HuH-7 (cell line): ENCODE data around the gene PHLPP1.
"Not testable (repeated sequence)": the region's sequence is repeated elsewhere in the genome, so short reads cannot be mapped to it uniquely, and the experiment has no call there.

Experiments used
- DNase-seq: peaks from one replicate; pipeline ENCODE4 v3.0.0; 2011; ENCODE audit warnings: low spot score

The PHLPP1 gene

DNA sequence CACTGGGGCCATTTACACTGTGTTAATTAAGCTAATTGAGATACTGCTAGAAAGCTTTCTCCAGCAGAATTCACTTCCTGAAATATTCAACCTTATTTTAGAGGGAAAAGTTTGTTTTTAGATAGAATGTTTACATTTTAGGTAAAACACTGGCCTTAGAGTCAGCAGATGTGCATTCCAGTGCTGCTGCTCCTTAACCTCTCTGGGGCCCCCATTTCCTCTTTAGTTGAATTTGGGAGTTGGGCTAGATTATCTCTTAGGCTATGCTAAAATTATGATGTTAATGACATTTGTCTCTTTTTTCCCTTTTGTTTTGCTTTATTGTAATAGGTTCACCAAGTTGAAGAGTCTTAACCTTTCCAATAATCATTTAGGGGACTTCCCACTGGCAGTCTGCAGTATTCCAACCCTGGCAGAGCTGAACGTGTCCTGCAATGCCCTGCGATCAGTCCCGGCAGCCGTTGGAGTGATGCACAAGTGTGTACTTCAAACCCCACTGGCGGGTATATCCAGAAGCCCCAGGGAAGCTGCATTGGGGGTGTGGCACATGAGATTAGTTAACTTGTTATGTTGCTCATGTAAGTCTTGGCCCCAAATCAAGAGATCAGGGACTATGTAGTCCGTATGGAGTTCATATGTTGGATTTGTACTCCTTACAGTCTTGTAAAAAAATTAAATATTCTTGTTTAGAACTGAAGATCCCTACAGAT lies 179.5 kb downstream of the PHLPP1 start:
- no peak for DNase-seq

DNA sequence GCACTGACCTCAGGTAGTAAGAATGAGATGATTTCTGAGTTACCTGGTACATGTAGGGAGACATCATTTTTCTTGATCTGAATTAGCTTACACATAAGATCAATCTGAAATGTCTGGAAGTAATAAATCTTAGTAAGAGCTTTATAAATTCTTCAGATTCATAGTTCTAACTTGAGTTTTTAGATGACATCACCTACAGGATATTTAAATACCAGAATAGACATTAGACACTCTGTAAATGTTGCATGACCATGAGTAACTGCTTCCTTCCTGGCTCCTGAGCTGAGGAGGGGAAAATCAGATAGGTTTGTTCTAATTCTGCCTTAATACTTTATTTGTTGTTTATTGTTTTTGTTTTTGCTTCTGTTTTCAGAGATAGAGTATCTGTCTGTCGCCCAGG lies 181.8 kb downstream of the PHLPP1 start:
- no peak for DNase-seq

DNA sequence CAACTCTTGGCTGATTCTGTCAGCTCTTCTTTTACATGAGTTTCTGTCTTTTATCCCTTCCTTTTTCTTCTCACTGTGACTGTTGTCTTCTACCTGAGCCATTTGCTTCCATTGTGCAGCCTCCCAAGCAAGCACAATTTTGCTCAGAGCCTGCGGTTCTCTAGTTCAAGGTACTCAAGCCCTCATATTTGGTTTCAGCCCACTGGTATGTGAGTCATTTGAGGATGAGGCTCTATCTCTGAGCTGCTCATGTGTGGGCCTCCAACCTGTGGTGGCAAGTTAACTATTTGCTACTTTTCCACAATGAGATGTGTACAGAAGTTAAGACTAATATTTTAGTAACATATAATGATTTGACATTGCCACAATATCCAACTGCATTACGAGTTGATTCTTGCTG lies 183.0 kb downstream of the PHLPP1 start:
- DNase-seq = no peak

DNA sequence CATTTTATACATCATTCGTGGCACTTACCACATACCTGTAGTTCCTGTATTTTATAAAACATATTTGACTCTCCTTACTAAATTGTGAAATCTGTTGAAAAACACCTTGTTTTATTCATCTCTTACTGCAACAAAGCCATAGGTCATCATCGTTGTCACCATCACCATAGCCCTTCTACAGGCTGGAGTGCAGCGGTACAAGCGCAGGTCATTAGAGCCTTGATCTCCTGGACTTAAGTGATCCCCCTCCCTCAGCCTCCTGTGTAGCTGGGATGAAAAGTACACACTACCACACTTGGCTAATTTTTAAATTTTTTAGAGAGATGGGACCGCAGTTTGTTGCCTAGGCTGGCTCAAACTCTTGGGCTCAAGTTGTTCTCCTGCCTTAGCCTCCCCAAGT lies 184.2 kb downstream of the PHLPP1 start:
- no peak for DNase-seq

DNA sequence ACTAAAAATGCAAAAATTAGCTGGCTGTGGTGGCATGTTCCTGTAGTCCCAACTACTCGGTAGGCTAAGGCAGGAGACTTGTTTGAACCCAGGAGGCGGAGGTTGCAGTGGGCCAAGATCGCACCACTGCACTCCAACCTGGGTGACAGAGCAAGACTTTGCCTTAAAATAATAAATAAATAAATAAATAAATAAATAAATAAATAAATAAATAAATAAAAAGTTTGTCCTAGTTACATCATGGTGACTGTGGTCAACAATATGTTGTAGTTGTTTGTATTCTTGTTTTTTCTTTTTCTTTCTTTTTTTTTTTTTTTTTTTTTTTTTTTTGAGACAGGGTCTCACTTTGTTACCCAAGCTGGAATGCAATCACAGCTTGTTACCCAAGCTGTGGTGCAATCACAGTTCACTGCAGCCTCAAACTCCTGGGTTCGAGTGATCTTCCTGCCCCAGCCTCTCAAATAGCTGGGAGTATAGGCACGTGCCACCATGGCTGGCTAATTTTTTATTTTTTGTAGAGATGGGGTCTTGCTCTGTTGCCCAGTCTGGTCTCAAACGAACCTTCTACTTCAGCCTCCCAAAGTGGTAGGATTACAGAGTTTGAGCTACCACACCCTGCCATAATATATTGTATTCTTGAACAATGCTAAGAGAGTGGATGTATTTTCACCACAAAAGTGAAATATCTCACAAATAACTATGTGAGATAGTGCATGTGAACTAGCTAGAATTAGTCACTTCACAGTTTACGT lies 185.0 kb downstream of the PHLPP1 start:
- DNase-seq = no peak

DNA sequence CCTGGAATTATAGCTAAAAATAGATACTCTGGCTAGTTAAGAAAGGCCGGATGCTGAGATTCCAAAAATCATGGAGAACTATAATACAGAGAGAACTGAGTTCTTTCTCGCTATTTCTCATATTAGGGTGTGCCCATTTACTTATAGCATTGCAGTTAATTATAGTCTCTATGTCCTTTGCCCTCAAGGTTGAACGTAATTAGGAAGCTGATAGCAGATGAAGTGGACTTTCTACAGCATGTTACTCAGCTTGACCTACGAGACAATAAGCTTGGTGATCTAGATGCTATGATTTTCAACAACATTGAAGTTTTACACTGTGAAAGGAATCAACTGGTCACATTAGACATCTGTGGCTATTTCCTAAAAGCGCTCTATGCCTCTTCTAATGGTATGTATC lies 187.4 kb downstream of the PHLPP1 start:
- DNase-seq = no peak

DNA sequence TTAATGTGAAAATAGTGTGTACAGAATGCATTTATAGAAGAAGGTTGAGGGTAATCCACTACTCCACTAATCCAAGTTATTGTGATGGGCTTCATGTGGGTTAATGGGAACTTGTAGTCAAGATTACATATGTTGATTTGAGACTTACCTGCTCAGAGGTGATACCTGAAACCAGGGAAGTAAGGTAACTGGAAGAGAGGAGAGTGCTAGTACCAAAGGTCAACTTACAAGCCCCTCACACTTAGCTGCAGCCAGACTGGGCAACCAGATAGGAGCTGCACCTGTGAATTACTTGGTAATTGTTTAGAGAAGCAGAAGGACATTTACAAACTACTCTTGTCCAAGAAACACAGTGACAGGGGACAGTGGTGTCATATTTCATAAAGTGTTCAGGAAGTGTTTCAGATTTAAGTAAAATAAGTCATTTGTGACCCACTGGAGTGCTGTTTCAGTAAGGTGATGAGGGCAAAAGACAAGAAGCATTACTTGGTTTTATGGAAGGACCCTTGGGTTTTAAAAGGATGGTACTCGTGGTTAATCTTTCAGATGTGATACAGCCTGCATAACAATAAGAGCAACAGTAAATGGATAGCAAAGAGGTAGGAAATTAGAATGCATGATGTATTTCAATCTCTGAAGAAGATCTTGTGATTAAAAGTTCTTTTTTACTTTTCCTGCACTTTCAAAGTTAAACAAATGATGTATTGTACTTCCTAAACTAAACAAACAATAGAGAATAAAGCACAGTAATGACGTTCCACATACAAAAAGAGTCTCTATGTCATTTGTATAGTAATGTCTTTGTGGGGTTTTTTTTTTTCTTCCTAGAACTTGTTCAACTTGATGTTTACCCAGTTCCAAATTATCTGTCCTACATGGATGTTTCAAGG lies 189.3 kb downstream of the PHLPP1 start:
- no peak for DNase-seq

DNA sequence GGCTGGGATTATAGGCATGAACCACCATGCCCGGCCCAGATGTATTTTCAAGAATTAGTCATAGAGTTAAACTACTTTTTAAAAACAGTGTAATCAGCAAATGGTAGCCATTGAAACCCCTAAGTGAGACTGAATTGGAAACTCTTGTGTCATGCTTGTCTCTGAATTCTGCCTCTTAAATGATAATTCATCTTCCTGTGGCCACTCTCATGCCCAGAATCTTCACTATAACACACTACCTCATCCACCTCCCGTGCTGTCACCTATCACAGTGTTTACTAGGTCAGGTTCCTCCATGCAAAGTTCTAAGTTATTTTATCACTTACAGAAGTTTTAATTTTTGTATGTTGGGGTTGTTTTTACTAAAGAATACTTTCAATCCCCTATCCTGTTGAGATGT lies 197.5 kb downstream of the PHLPP1 start:
- no peak for DNase-seq

DNA sequence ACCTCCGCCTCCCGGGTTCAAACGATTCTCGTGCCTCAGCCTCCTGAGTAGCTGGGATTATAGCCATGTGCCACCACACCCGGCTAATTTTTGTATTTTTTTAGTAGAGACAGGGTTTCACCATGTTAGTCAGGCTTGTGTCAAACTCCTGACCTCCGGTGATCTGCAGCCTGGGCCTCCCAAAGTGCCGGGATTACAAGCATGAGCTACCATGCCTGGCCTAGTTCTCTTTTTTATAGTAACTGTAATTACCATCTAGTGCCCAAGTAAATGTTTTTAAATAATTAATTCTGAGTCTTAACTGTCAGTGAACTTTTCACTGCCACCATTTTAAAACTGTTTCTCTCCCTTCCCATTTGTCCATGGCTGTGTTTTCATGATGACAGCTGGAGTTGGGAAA lies 198.5 kb downstream of the PHLPP1 start:
- DNase-seq = not testable (repeated sequence)

DNA sequence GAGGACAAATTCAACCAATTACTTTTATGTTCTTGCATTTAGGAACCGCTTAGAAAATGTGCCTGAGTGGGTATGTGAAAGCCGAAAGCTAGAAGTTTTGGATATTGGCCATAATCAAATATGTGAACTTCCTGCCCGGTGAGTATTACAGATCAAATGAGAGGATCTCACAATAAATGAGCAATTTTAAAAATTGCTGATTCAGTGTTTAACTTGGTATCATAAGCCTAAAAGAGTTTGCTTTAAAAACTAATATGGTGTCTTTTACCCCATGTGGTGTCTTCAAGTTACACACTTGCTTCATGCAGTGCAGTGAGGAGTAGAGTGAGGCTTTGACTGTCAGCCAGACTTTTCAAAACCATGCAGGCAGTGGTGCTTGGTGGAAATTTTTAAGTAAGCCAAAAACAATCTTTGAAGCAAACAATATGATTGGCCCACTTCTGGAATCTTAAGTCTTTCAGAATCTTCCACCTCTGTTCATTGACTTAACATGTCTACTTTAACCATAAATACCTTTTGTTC lies 199.6 kb downstream of the PHLPP1 start:
- DNase-seq = no peak

DNA sequence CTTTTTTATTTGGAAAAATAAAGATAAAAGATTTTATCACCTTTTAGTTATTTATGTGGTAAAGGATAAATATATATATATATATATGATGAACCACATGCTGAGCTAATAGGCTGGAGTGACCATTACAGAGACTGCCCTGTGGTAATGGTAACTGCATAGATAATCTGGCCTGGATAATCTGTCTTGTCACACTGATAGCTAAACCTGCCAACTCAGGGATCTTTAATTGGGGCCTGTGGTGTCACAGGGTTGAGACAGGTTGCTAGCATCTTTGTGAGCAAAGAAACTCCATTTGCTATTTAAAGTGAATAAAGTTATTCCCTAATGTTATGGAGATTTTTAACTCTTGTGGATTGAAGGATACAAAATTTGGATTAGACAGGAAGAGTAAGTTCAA lies 203.0 kb downstream of the PHLPP1 start:
- no peak for DNase-seq

DNA sequence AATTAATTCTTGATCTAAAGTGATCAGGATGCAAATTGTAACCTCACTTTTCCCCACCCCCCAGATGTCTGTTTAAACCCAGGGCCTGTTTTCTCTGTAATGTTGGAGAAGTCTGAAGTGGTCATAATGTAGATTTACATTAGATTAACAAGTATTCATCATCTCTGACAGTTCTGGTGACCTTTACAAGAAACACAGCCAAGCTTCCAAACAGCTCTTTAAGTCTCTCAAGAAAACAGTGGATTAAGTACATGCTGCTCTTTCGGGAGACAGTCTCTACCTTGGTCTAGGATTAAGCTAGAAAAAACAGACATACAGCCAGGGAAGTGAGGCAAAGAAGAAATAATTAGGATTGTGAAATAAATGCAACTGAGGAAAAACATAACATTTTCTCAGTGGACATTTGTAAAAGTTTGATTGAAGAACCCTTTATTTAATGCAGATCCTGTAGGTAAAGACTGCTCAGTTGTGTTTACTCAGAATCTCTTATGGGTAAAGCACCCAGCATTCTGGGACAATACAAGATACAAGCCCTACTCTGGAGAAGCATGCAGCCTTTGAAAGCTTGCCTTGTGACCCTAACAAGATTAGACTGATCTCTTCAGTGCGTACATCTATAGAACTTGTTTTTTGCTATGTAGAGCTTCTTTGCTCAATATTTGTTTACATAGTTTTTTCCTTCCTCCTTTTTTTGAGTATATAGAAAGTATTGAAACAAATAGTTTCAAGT lies 203.9 kb downstream of the PHLPP1 start:
- DNase-seq = no peak

DNA sequence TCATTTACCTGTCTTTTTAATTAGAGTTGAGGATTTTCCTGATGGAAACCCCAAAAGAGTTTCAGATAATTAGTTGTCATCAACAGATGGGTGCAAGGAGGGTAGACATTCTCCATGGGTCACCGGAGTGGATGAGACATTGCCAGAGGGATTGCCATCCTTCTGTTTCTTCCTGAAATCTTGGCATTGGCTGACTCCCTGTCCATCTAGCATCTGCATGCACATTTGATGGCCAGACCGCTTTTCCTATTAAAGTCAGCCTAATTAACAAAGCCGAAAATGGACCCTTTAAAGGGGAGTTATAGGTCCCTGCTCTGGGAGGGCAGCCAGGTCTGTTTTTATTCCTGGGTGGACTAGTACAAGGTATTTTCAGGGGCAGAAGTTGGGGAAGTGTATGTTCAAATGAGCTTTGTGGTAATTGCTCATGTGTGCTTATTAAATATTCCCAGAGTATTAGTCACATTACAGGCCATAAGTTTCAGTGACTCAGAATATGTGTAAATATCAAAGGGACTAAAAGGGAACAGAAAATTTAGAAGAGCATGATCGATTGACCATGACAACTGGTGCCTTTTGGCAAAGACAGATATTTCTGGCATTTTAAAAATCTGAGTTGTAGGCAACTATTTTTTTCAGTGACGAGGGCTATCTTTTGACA lies 209.8 kb downstream of the PHLPP1 start:
- no peak for DNase-seq

DNA sequence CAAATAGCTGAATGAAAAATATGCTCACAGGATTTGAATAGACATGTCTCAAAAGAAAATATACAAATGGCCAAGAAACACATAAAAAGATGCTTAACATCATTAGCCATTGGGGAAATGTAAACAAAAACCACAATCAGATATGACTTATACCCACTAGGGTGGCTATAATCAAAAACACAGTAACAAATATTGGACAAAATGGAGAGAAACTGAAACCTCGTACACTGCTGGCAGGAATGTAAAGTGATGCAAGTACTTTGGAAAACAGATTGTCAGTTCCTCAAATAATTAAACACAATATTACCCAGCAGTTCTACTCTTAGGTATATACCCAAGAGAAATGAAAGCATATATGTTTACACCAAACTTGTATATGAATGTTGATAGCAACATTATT lies 213.0 kb downstream of the PHLPP1 start:
- no peak for DNase-seq

DNA sequence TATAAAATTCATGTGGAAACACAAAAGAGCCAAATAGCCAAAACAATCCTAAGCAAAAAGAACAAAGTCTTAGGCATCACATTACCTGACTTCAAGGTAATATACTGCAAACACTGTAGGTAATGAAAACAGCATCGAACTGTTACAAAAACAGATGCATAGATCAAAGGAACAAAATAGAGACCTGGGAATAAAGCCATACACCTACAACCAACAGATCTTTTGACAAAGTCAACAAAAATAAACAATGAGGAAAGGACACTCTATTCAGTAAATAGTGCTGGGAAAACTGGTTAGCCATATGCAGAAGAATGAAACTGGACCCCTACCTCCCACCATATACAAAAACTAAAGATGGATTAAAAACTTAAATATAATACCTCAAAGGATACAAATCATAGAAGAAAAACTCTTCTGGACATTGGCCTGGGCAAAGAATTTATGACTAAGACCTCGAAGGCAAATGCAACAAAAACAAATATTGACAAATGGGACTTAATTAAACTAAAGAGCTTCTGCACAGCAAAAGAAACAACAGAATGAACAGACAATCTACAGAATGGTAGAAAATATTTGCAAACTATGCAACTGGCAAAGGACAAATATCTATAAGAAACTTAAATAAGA lies 218.0 kb downstream of the PHLPP1 start:
- DNase-seq = no peak

DNA sequence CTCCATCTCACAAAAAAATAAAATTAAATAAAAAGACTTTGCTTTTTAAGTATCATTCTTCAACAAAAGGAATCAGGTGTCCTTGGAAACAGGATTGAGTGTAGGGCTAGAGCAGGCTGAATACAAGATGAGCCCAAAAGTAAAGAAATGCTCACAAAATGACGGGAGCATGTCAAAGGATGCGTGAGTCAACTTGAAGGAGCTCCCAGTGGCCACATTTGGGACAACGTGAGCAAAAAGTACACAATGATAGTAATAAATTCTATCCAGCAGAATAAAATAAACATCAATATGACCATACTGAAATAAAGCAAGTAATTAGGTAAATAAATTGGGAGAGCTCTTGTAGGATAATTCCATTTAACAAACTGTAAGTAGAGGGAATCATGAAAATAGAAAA lies 220.7 kb downstream of the PHLPP1 start:
- no peak for DNase-seq

DNA sequence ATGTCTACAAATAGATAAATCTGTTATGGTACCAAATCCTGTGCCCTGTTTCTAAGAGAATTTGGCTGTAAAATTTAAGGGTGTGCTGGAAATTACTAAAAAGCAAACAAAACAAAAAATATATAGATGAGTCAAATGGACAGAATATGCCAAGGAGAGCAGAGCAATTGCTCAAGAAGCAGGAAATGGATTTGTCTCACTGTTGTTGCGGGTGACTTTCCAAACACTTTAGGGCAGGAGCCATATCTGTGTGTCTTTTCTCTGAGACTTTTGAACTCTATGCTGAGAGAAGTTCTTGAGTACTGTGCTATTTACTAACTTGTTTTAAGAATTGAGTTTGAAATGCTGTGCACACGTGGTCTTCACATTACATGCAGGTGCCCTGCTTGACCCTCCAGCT lies 221.7 kb downstream of the PHLPP1 start:
- DNase-seq = no peak

DNA sequence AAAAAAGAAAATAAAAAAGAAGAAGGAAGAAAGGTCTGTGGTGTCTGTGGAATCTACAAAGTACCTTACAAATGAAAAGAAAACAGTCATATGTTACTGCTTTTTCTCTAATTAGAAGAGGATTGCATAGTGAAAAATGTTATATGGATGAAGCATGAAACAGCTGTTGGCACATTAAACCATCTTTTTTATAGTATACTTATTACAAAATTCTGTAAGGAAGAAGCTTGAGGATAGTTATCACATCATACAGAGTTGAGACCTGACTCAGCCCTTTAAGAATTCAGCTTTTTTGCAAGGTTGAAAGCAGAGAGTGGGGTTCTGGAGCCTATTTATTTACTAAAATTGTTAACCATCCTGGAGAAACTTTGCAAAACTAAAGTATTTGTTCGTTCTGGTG lies 222.7 kb downstream of the PHLPP1 start:
- no peak for DNase-seq

DNA sequence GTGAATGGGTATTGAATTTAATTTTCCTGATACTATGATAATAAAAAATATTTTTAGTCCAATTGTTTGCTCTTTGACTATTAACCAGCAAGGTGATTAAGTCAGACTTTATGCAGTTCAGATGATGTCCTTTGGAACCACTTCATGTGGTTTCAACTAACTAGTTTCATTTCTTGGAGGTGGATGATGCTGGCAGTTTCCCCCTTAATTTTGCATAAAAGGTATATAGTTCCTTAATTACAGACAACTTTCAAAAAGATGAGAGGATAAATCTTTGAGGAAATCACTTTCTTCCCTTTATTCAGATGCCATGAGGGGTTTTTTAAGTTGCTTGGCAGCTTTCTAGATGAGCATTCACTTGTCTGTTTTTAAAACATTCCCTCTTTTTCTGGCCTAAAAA lies 223.1 kb downstream of the PHLPP1 start:
- no peak for DNase-seq

DNA sequence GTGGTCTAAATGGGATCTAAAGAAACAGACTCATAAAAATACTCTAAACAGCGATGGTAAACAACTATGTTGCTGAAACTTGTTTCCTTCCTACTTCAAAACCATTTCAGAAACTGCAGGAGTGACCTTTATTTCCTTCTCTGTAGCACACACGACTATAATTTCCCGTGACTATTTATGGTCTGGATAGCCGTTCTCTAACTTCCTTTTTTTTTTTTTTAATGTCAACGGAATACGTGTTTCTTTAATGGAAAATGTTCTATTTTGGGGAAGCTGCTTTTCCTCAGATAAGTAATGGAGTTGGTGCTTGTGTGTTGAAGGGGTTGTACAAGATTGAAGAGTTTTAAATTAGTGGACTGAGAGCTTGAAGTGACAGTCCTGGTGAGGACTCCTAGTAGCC lies 224.1 kb downstream of the PHLPP1 start:
- DNase-seq = no peak

DNA sequence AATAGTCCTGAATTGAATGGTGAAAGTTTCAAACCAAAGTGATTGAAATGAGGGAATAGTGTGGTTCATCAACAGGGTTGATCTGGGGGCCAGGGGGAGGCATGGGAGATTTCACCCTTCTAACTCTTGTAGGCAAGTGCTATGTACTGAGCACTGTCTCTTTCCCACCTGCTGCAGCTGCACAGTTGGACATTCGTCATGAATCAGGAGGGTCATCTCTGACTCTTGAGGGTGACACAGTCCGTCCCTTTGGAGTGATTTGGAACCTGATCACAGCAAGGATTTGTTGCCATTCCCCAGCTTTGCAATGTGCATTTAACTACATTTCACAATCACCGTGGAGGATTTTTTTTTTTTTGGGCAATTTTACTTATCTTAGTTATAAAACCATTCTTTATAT lies 224.6 kb downstream of the PHLPP1 start:
- DNase-seq = no peak
